ENCODE data around the gene MCCC1.

DNA sequence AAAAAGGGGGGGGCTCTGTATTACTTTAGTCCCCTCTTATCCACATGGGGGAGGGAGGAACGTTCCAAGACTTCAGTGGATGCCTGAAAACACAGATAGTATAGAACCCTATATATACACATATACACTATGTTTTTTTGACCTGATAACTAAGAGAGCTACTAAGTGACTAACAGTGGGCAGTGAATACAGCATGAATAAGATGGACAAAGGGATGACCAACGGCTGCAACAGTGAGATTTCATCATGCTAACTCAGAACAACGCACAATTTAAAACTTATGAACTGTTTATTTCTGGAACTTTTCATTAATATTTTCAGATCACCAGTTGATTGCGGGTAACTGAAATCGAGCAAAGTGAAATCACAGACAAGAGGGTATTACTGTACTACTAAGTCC lies 126.2 kb downstream of the MCCC1 start:
- no peak for TF ChIP-seq POLR2A (IDR thresholded peaks at IDR 0.05)
- TF ChIP-seq, protein P1, sequence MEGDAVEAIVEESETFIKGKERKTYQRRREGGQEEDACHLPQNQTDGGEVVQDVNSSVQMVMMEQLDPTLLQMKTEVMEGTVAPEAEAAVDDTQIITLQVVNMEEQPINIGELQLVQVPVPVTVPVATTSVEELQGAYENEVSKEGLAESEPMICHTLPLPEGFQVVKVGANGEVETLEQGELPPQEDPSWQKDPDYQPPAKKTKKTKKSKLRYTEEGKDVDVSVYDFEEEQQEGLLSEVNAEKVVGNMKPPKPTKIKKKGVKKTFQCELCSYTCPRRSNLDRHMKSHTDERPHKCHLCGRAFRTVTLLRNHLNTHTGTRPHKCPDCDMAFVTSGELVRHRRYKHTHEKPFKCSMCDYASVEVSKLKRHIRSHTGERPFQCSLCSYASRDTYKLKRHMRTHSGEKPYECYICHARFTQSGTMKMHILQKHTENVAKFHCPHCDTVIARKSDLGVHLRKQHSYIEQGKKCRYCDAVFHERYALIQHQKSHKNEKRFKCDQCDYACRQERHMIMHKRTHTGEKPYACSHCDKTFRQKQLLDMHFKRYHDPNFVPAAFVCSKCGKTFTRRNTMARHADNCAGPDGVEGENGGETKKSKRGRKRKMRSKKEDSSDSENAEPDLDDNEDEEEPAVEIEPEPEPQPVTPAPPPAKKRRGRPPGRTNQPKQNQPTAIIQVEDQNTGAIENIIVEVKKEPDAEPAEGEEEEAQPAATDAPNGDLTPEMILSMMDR (IDR thresholded peaks at IDR 0.05): no peak
